Stimulated activated CD4-positive, alpha-beta T cell treated with anti-CD3 and anti-CD28 coated beads, TNF-alpha, amount 100 ng/mL, for 1 hour (primary cell): Measurements from ENCODE around the gene GSKIP.
A peak's percentile ranks its signal among the peaks of the same experiment; 100 is the strongest.

Experiments
- DNase-seq, 3 donors: peaks; one replicate each; pipeline ENCODE4 v3.0.0-alpha.2; 2020; ENCODE audit warnings: low read depth in 3 of 3, low spot score in 1 of 3

The GSKIP gene

GRCh38 chr14:96376093-96376492 is 12.8 kb downstream of the GSKIP start:
- DNase-seq, result no peak

GRCh38 chr14:96380735-96381134 is 17.4 kb downstream of the GSKIP start:
- DNase-seq, result no peak

- no peak for DNase-seq
Measured at GRCh38 chr14:96383445-96383844, 20.1 kb downstream of the GSKIP start.

GRCh38 chr14:96384053-96384452 is 20.7 kb downstream of the GSKIP start:
- no peak for DNase-seq

- no peak for DNase-seq
Measured at GRCh38 chr14:96384740-96385139, 21.4 kb downstream of the GSKIP start.

- no peak for DNase-seq
Measured at GRCh38 chr14:96385385-96385784, 22.1 kb downstream of the GSKIP start.

GRCh38 chr14:96390965-96391292 is 27.6 kb downstream of the GSKIP start:
- DNase-seq, result no peak

GRCh38 chr14:96391293-96392118 is 28.2 kb downstream of the GSKIP start:
- peak; percentile 99 to 100 (median 100) for DNase-seq

GRCh38 chr14:96393071-96393691 is 29.9 kb downstream of the GSKIP start:
- no peak for DNase-seq

GRCh38 chr14:96394047-96394815 is 30.9 kb downstream of the GSKIP start:
- no peak for DNase-seq

GRCh38 chr14:96398432-96398831 is 35.1 kb downstream of the GSKIP start:
- DNase-seq, result no peak

- DNase-seq, result no peak
Measured at GRCh38 chr14:96398921-96399320, 35.6 kb downstream of the GSKIP start.

- DNase-seq, result no peak
Measured at GRCh38 chr14:96399405-96399804, 36.1 kb downstream of the GSKIP start.

GRCh38 chr14:96400495-96400894 is 37.2 kb downstream of the GSKIP start:
- no peak for DNase-seq

GRCh38 chr14:96403409-96403808 is 40.1 kb downstream of the GSKIP start:
- no peak for DNase-seq

GRCh38 chr14:96405677-96406076 is 42.4 kb downstream of the GSKIP start:
- DNase-seq, result no peak

GRCh38 chr14:96407935-96408570 is 44.7 kb downstream of the GSKIP start:
- no peak for DNase-seq

GRCh38 chr14:96408608-96409007 is 45.3 kb downstream of the GSKIP start:
- no peak for DNase-seq

- no peak for DNase-seq
Measured at GRCh38 chr14:96409701-96410100, 46.4 kb downstream of the GSKIP start.

- no peak for DNase-seq
Measured at GRCh38 chr14:96410119-96410518, 46.8 kb downstream of the GSKIP start.

GRCh38 chr14:96413526-96413925 is 50.2 kb downstream of the GSKIP start:
- DNase-seq, result no peak

GRCh38 chr14:96415559-96415958 is 52.2 kb downstream of the GSKIP start:
- DNase-seq, result no peak
